Frontal cortex (tissue), 4 donors: Measurements from ENCODE around the gene APBB2. TPM values are rescaled to one million over a fixed set of nuclear protein-coding genes. Genes with fewer than 3 reads are reported as not detected.

ENCODE experiments used
- DNase-seq, 2 donors: peaks; one replicate each; pipeline ENCODE4 v3.0.0; 2012; ENCODE audit warnings: low spot score in 2 of 2
- FAIRE-seq: peaks from 2 replicates; lab custom pipeline; 2012; peaks lifted over from hg19 to GRCh38; lab: Jason Lieb, UNC
- total RNA-seq: library from RNA; depleted of rRNA; stranded (reverse); fragments of >200 nt; gene quantifications from one replicate; pipeline ENCODE4 v1.2.3, GENCODE V29; 2014
- donor health status: control.
- donor health status: control.
- donor health status: control.

APBB2 gene
- total RNA-seq, 1 donor from 2014 or later = 68.1 TPM

- DNase-seq = no peak
- FAIRE-seq = no peak
These were observed 358.0 kb downstream of the APBB2 start for GRCh38 chr4:40856277-40856839.

- FAIRE-seq (no peak), DNase-seq (no peak)
These were observed 363.8 kb downstream of the APBB2 start for GRCh38 chr4:40850496-40850895.

GRCh38 chr4:40848940-40849339, 365.4 kb downstream of the APBB2 start:
- FAIRE-seq (no peak), DNase-seq (no peak)

GRCh38 chr4:40848251-40848650, 366.1 kb downstream of the APBB2 start:
- DNase-seq (no peak), FAIRE-seq (no peak)

- DNase-seq = no peak
- FAIRE-seq = peak; percentile 88
These were observed 367.8 kb downstream of the APBB2 start for GRCh38 chr4:40846532-40846931.

- DNase-seq (no peak), FAIRE-seq (no peak)
These were observed 369.0 kb downstream of the APBB2 start for GRCh38 chr4:40845154-40845835.

- FAIRE-seq = no peak
- DNase-seq = no peak
These were observed 370.1 kb downstream of the APBB2 start for GRCh38 chr4:40844261-40844660.

GRCh38 chr4:40843696-40844095, 370.6 kb downstream of the APBB2 start:
- FAIRE-seq (no peak), DNase-seq (no peak)

GRCh38 chr4:40842725-40843423, 371.5 kb downstream of the APBB2 start:
- FAIRE-seq (no peak), DNase-seq (no peak)

- FAIRE-seq (no peak), DNase-seq (no peak)
These were observed 372.0 kb downstream of the APBB2 start for GRCh38 chr4:40842318-40842717.

GRCh38 chr4:40840985-40841571, 373.3 kb downstream of the APBB2 start:
- peak in 1 of 2 donors; percentile 53 for DNase-seq
- FAIRE-seq = no peak

- DNase-seq = no peak
- FAIRE-seq = no peak
These were observed 373.9 kb downstream of the APBB2 start for GRCh38 chr4:40840255-40840984.

GRCh38 chr4:40838742-40839141, 375.6 kb downstream of the APBB2 start:
- FAIRE-seq (no peak), DNase-seq (no peak)

GRCh38 chr4:40837094-40837870, 377.1 kb downstream of the APBB2 start:
- DNase-seq (no peak), FAIRE-seq (no peak)

- FAIRE-seq (no peak), DNase-seq (no peak)
These were observed 381.1 kb downstream of the APBB2 start for GRCh38 chr4:40833212-40833611.

GRCh38 chr4:40832175-40832574, 382.2 kb downstream of the APBB2 start:
- FAIRE-seq (no peak), DNase-seq (no peak)

GRCh38 chr4:40831146-40831907, 383.0 kb downstream of the APBB2 start:
- DNase-seq = peak; percentile 36 to 39
- peak; percentile 66 for FAIRE-seq

- DNase-seq = no peak
- no peak for FAIRE-seq
These were observed 384.8 kb downstream of the APBB2 start for GRCh38 chr4:40829586-40829985.

GRCh38 chr4:40828661-40829060, 385.7 kb downstream of the APBB2 start:
- DNase-seq (no peak), FAIRE-seq (no peak)
